MCF 10A (cell line): ENCODE measurements around the gene TOR1AIP2. TPM values are rescaled to one million over a fixed set of nuclear protein-coding genes. Genes with fewer than 3 reads are reported as not detected.

Experiments
- BruUV-seq: library from RNA; stranded (reverse); fragments of 400-500 nt; replicated peaks from 2 replicates; lab custom pipeline; 2021; lab: Mats Ljungman, UMichigan
- CTCF ChIA-PET: fragments of 300-600 bp; sonication (Branson Sonifier 250); formaldehyde crosslinking; extraction: SDS; loops from one replicate; lab custom pipeline; 2021; ENCODE audit warnings: antibody characterized with exemption, inconsistent platforms; lab: Yijun Ruan, JAX
- POLR2A ChIA-PET: fragments of 300-600, 350-650 bp; sonication (Branson Sonifier 250); formaldehyde crosslinking; extraction: SDS; loops from one replicate; lab custom pipeline; 2020; ENCODE audit warnings: antibody characterized with exemption, inconsistent platforms; lab: Yijun Ruan, JAX
- DNase-seq: peaks from one replicate; pipeline ENCODE4 v3.0.0-alpha.2; 2018; ENCODE audit not compliant: unreplicated experiment
- H3K27ac Mint-ChIP-seq: one replicate; pipeline ENCODE4 v1.8.0; 2022; ENCODE audit warnings: mild to moderate bottlenecking, low read depth, mixed read lengths; ENCODE audit not compliant: unreplicated experiment
- H3K27me3 Mint-ChIP-seq: one replicate; pipeline ENCODE4 v1.8.0; 2022; ENCODE audit warnings: mixed read lengths; ENCODE audit not compliant: insufficient read depth, unreplicated experiment
- H3K36me3 Mint-ChIP-seq: one replicate; pipeline ENCODE4 v1.8.0; 2022; ENCODE audit warnings: mild to moderate bottlenecking, moderate library complexity, mixed read lengths; ENCODE audit not compliant: insufficient read depth, unreplicated experiment
- H3K4me1 Mint-ChIP-seq: one replicate; pipeline ENCODE4 v1.8.0; 2022; ENCODE audit warnings: mixed read lengths; ENCODE audit not compliant: insufficient read depth, unreplicated experiment
- H3K4me3 Mint-ChIP-seq: one replicate; pipeline ENCODE4 v1.8.0; 2022; ENCODE audit warnings: mild to moderate bottlenecking, moderate library complexity, mixed read lengths; ENCODE audit not compliant: unreplicated experiment
- H3K9me3 Mint-ChIP-seq: one replicate; pipeline ENCODE4 v1.8.0; 2022; ENCODE audit warnings: mixed read lengths; ENCODE audit not compliant: unreplicated experiment
- intact Hi-C: fragments of 100-400 bp; cut with micrococcal nuclease; formaldehyde crosslinking; loops from 2 replicates; pipeline ENCODE4 v1.14.1; 2022
- total RNA-seq: library from RNA; stranded (reverse); gene quantifications from 2 replicates; pipeline ENCODE4 v1.2.3, GENCODE V29; 2022
- TF ChIP-seq, protein P1 (sequence below): fragments of 200-600 bp; IDR thresholded peaks from one replicate; pipeline ENCODE4 v1.8.0; 2022; ENCODE audit warnings: antibody characterized with exemption, mild to moderate bottlenecking; ENCODE audit not compliant: unreplicated experiment

The TOR1AIP2 gene
- total RNA-seq, 1 experiment from 2014 or later, result 166 TPM

DNA sequence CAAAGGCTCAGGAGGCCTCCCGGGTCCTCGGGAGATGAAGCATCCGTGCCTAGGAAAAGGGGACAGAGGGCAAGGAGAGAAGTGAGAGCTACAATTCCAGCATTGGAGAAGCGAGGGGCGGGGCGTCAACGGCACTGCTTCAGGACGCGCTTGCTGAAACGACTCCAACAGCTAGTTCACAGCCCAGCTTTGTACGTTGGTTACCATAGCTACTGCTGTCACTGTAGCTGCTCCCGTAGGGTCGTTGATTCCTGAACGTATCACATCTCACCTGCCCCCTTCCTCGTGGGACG, 63.1 kb downstream of the TOR1AIP2 start:
- no peak for DNase-seq
- intact Hi-C loops, result loop anchor here (1.0 to 2.0 kb wide), 3 partner anchors 108 to 736 kb away; no protein-coding TSS in a partner anchor
- Mint-ChIP-seq H3K4me1 (peaks cover 29% of the 10 kb centered on the region), H3K27me3 (peaks cover 57% of the 10 kb centered on the region), H3K9me3 (no peaks in the 10 kb centered on the region), H3K36me3 (peaks cover 5% of the 10 kb centered on the region), H3K27ac (peak overlapping the region; percentile 4), H3K4me3 (peak overlapping the region; percentile 77)
- TF ChIP-seq, protein P1, sequence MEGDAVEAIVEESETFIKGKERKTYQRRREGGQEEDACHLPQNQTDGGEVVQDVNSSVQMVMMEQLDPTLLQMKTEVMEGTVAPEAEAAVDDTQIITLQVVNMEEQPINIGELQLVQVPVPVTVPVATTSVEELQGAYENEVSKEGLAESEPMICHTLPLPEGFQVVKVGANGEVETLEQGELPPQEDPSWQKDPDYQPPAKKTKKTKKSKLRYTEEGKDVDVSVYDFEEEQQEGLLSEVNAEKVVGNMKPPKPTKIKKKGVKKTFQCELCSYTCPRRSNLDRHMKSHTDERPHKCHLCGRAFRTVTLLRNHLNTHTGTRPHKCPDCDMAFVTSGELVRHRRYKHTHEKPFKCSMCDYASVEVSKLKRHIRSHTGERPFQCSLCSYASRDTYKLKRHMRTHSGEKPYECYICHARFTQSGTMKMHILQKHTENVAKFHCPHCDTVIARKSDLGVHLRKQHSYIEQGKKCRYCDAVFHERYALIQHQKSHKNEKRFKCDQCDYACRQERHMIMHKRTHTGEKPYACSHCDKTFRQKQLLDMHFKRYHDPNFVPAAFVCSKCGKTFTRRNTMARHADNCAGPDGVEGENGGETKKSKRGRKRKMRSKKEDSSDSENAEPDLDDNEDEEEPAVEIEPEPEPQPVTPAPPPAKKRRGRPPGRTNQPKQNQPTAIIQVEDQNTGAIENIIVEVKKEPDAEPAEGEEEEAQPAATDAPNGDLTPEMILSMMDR, result no peak
- CTCF ChIA-PET, result interaction anchor here (0.5 to 20.7 kb wide), 80 partner anchors 9 to 1451 kb away, joined by 3 to 2115 read pairs (median 4); partner anchors contain the start of genes FAM163A and TOR1AIP1
- POLR2A ChIA-PET, result interaction anchor here (0.6 to 1.4 kb wide), 13 partner anchors 8 to 520 kb away, joined by 3 to 19 read pairs (median 3); no protein-coding TSS in a partner anchor
- BruUV-seq, result no TSS peak

DNA sequence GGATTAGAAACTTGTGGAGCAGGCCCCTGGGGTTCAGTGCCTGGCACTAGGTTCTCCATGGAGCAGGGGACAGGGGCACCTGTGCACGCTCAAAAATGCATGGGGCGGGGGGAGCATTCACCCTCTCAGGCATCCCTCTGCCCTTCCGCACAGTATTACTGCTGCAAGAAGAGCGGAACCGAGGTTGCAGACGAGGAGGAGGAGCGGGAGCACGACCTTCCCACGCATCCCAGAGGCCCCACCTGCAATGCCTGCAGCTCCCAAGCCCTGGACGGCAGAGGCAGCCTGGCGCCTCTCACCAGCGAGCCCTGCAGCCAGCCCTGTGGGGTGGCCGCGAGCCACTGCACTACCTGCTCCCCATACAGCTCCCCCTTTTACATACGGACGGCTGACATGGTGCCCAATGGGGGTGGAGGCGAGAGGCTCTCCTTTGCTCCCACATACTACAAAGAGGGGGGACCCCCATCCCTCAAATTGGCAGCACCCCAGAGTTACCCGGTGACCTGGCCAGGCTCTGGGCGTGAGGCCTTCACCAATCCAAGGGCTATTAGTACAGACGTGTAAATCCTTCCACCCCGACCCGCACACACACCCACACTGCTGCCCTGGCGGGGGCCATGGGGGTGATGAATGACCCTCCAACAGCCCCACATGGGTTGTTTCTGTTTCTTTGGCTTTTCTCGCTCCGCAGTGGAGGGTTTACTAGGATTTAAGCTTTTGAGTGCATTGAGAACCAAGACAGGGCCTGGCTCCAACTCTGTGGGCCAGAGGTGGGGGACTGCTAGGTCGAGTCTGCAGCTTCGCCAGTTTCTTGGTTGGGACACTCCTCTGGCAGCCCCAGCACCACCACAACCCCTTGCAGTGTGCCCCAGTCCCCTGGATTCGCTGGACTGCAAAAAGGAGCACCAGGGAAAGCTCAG, 63.7 kb downstream of the TOR1AIP2 start:
- no peaks in the 10 kb centered on the region for H3K9me3 Mint-ChIP-seq
- peaks cover 5% of the 10 kb centered on the region for H3K36me3 Mint-ChIP-seq
- peaks cover 29% of the 10 kb centered on the region for H3K4me1 Mint-ChIP-seq
- H3K4me3 Mint-ChIP-seq, result peak overlapping the region; percentile 77
- no peak overlapping the region for H3K27ac Mint-ChIP-seq
- CTCF ChIA-PET, result interaction anchor here (0.5 to 20.7 kb wide), 71 partner anchors 8 to 1452 kb away, joined by 3 to 2115 read pairs (median 5); partner anchors contain the start of genes FAM163A and TOR1AIP1
- POLR2A ChIA-PET, result interaction anchor here (0.6 to 1.4 kb wide), 11 partner anchors 16 to 1265 kb away, joined by 3 to 19 read pairs (median 3); no protein-coding TSS in a partner anchor
- no peak for DNase-seq
- BruUV-seq, result no TSS peak
- intact Hi-C loops, result loop anchor here (1.0 to 2.0 kb wide), 3 partner anchors 108 to 735 kb away; no protein-coding TSS in a partner anchor
- TF ChIP-seq, protein P1, result no peak
- H3K27me3 Mint-ChIP-seq, result peaks cover 58% of the 10 kb centered on the region

GRCh38 chr1:179812501-179813292, 64.9 kb downstream of the TOR1AIP2 start:
- peaks cover 29% of the 10 kb centered on the region for H3K4me1 Mint-ChIP-seq
- CTCF ChIA-PET, result interaction anchor here (0.6 to 20.7 kb wide), 19 partner anchors 7 to 734 kb away, joined by 3 to 2115 read pairs (median 31); partner anchors contain the start of gene FAM163A

More at GRCh38 chr1:179812501-179813292, 64.9 kb downstream of the TOR1AIP2 start:
- intact Hi-C loops, result no loop called here
- POLR2A ChIA-PET, result interaction anchor here (0.6 to 5.0 kb wide), 2 partner anchors 107 to 1264 kb away, joined by 3 to 40 read pairs; no protein-coding TSS in a partner anchor
- TF ChIP-seq, protein P1, result no peak
- Mint-ChIP-seq H3K9me3 (no peaks in the 10 kb centered on the region), H3K27ac (no peak overlapping the region), H3K4me3 (no peak overlapping the region), H3K27me3 (peaks cover 58% of the 10 kb centered on the region), H3K36me3 (peaks cover 5% of the 10 kb centered on the region)
- BruUV-seq, result no TSS peak
- DNase-seq, result no peak
